NAMALWA (cell line): ENCODE measurements around the gene LCP1.

ENCODE experiments used
- DNase-seq: peaks from one replicate; pipeline ENCODE4 v3.0.0-alpha.2; 2015; ENCODE audit warnings: low spot score

Gene LCP1

DNA sequence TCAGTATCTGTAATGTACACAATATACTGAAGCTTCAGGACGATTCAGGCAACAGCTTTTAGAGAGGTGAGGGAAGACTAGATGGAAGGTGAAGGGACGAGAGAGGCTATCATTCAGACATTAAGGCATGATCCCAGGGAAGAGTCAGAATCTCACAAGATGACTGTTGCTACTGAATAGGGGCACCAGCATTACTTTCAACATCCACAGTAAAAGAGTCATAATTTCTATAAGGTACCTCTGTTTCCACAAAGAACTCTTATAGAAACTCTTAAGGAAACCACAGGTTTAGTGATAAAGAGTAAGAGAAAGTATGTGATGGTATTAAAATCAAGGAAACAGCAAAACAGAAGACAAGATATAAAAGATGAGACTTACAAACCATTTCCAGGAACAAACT, 23.0 kb downstream of the LCP1 start:
- no peak for DNase-seq

GRCh38 chr13:46158222-46158621, 23.8 kb downstream of the LCP1 start:
- no peak for DNase-seq

DNA sequence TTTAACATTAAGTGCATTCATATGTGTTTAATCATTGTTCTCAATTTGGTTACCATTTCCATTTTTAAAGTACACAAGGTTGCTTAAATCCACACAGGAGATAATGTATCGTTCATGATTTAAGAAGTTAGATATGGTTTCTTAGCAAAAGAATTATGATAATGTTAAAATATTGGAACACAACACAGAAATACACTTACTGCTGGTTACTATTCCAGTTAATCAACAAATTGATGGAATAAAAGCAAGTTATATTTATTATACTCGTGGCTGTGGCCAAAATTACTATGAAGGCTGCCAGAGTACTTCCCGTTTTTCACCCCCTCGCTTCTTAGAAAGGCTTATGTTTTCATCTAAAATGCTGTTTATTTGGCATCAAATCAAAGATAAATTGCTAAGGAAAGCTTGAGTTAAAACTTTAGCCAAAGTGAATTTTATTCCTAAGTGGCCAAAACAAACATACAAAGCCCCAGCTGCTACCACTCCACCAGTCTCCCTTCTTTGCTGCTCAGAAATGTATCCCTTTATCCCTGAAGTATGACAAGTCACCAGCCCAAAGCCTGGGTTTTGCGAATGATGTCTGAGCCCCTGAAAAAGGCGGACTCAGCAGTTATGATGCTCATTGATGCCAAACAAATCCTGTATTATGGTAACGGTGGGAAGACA, 27.7 kb downstream of the LCP1 start:
- DNase-seq = no peak

DNA sequence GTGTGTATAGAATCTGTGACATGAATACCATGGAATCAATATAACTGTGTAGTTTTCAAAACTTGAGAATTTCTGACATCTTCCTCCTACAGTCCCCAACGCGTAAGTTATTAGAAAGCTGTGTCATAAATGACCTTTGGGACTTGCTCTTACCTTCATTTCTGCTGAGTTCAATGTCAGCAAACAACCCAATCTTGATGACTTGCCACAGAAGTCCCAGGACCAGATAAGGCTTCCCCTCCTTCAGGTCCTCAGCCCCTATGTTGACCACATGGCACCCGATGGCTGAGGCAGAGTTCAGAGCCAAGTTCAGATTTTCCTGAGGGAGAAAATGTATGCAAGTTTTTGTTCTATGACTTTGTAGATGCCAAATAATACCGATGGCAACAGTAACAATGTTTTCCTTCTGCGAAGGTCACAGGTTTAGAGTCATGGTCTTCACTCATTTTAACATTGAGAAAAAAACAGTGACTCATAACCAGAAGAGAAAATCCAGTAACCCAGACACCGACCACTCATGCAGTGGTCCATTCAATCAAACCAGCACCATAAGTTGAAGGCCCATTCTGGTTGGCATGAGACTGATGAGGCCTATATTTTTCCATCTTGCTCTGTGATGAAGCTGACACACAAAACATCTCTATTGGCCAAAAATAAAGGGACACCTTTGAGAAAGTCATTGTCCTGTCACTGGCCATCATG, 29.2 kb downstream of the LCP1 start:
- DNase-seq = no peak

GRCh38 chr13:46150134-46150693, 31.8 kb downstream of the LCP1 start:
- DNase-seq = no peak

DNA sequence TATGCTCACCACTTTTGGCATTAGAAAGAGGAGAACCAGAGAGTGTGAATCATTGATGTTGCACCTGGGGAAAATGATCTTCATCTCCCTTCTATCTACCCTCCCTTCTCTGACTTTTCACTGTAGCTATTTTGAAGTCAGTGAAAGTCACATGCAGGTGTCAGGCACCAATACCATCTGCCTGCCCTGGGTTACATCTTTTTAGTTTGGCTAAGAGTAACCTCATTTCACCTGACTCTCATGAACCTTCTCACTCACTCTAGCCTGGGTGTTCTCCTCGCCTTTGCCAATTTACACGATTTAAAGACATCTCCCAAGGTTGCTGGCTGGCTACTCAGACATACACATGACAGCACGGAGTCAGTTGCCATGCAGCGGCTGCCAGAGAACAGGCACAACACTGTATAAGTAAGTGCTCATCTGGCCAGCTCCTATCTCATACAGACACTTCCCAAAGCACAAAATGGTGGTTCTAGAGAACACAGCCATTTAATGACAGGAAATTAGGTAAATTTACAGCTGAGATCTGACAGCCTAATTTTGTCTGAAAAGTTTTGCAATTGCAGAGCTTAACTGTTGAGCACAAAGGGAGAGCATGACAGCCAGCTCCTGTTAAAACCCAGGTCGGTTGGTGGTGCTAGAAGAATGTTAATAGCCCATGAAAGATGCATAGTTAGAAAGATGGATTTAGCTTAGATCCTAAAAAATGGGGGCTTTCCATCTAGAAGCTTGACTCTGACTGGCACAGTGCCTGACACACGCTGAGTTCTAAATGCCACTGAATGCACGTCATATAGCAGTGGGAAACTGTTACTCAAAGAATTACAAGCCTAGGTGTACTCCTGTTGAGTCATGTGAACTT, 32.5 kb downstream of the LCP1 start:
- DNase-seq = no peak

GRCh38 chr13:46146898-46147297, 35.1 kb downstream of the LCP1 start:
- DNase-seq = no peak

- no peak for DNase-seq
Observed at GRCh38 chr13:46145950-46146349, 36.0 kb downstream of the LCP1 start.

DNA sequence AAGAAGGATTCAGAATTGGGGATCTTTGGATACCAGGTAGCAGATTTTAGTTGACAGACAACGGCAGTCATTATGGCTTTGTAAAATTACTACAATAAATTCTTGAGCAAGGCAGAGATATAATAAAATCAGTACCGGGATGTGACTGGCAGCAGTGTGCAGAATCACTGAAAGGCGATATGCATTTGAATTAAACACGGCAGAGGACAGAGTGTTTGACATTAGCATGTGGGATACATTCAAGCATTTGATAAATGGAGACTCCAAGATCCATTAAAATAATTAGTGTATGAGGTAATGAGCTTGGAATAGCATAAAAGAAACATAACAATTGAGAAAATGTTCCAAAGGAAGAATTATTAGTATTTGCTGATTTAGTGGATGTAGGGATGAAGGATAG, 36.8 kb downstream of the LCP1 start:
- DNase-seq = no peak

GRCh38 chr13:46143184-46143701, 38.7 kb downstream of the LCP1 start:
- DNase-seq = no peak

GRCh38 chr13:46142776-46143175, 39.2 kb downstream of the LCP1 start:
- DNase-seq = no peak

DNA sequence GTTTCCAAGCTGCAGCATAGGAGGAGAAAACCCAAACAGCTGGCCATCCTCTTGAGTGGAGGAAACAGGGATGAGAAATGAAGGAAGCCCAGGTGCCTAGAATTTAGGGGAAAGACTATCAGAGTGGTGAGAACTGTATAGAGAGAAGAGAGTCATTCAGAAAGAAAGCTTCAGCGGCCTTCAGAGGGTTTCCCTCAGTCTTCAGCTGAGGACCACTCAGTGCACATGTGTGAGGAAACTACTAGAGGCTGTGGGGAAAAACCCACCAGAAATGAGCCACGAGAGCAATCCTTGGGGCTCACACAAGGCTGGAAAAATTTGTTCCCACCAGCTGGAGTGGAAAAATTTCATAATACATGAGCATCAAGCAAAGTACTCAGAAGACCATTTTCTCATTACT, 41.9 kb downstream of the LCP1 start:
- DNase-seq = no peak

DNA sequence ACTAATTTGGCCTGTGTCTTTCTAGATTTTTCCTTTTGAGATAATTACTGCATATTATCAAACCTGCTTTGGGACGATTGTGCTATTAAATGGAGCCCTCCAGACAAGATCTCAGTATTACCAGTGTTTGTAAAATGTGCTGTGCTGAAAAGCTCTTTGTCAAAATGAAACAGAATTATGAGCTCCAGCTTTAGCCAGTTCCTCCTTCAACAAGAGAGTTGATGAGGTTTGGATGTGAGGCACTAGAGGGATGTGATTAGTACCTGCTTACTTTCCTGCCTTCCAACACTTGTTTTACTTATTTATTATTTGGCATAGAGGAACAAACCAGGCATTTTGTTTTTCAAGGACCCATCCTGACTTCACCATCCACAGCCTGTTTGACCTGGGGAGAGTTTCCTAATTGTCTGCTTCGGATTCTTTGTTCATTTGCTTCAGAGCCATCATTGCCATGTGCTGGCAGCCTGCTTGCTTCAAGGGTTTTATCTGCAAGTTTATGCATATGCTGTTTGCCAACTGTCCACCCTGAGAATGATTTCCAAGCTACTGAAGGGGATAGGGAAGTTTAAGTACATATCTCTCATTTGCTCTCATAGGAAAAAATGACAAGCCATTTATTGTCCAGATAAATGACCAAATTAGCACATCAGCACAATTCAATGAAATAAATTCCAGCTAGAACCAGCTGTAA, 44.2 kb downstream of the LCP1 start:
- DNase-seq = no peak

GRCh38 chr13:46136688-46137087, 45.3 kb downstream of the LCP1 start:
- DNase-seq = no peak

DNA sequence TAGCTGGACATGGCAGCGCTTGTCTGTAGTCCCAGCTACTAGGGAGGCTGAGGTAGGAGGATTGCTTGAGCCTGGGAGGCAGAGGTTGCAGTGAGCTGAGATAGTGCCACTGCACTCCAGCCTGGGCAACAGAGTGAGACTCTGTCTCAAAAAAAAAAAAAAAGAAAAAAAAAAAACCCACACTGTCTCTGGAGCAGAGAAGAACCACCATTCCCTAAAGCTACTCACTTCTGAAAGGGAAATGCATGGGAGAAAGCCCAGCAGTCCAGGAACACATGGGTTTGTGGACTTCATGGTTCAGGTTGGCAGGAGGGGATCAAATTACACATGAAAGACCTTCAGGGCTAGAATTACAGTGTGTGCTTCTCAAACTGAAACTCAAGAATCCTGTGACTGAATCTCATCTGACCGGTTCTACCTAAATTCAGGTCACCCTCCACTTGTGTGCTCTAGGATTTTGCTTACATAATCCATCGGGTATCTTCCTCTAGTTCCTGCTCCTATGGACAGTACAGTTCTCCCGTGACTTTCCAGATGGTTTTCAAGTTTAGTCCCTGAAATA, 46.9 kb downstream of the LCP1 start:
- no peak for DNase-seq

GRCh38 chr13:46134494-46134893, 47.5 kb downstream of the LCP1 start:
- DNase-seq = no peak

- DNase-seq = no peak
Observed at GRCh38 chr13:46132109-46132508, 49.9 kb downstream of the LCP1 start.

- DNase-seq = no peak
Observed at GRCh38 chr13:46131705-46132104, 50.3 kb downstream of the LCP1 start.

- no peak for DNase-seq
Observed at GRCh38 chr13:46129955-46130618, 51.9 kb downstream of the LCP1 start.

DNA sequence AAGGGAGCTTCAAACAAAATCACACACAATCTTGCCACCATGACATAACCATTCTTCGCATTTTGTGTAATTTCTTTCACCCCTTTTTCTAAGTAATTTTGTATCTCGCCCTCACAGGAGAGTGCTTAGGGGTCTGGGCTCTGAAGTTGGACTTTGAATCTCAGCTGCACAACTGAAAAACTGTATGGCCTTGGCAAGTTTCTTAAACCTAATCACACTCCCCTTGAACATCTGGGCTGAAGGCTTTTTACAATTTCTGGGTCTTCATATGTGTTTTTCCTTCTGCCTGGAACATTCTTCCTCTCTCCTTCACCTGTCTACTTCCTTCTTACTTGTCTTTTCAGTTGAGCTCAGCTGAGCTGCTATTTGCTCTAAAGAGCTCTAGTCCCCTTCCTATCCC, 52.9 kb downstream of the LCP1 start:
- DNase-seq = no peak
